HEK293 (cell line): ENCODE results near the gene AIPL1.

ENCODE experiments used
- ZNF274 ChIP-seq, 2 experiments: fragments of 200-500 bp in 1 of 2; fragments of 450-650 bp in 1 of 2; sonication (Bioruptor generic) in 1 of 2; formaldehyde crosslinking in 1 of 2; IDR thresholded peaks; 2 replicates each; pipeline versions ENCODE4 v1.5.1 to v1.6.1; 2014 to 2016; ENCODE audit warnings: borderline replicate concordance in 1 of 2, inconsistent platforms in 1 of 2, low read length in 1 of 2, missing biosample characterization in 1 of 2, missing genetic modification characterization in 1 of 2
- ZNF354C ChIP-seq: fragments of 450-650 bp; formaldehyde crosslinking; IDR thresholded peaks from 2 replicates; pipeline ENCODE4 v1.5.1; 2016; ENCODE audit warnings: missing biosample characterization, missing genetic modification characterization, low read depth, borderline replicate concordance
- ZNF416 ChIP-seq: fragments of 450-650 bp; formaldehyde crosslinking; IDR thresholded peaks from 2 replicates; pipeline ENCODE4 v1.5.1; 2016; ENCODE audit warnings: missing biosample characterization, missing genetic modification characterization
- ZNF423 ChIP-seq: fragments of 450-650 bp; formaldehyde crosslinking; IDR thresholded peaks from 2 replicates; pipeline ENCODE4 v1.5.1; 2016; ENCODE audit warnings: missing biosample characterization, missing genetic modification characterization
- ZNF654 ChIP-seq: fragments of 450-650 bp; formaldehyde crosslinking; IDR thresholded peaks from 2 replicates; pipeline ENCODE4 v1.5.1; 2016; ENCODE audit warnings: low read depth, missing biosample characterization, missing genetic modification characterization
- TF ChIP-seq, protein P1 (sequence below): fragments of 450-650 bp; formaldehyde crosslinking; IDR thresholded peaks from 2 replicates; pipeline ENCODE4 v1.5.1; 2016; ENCODE audit warnings: missing biosample characterization, missing genetic modification characterization
- TF ChIP-seq, protein P2 (sequence below): fragments of 450-650 bp; formaldehyde crosslinking; IDR thresholded peaks from 2 replicates; pipeline ENCODE4 v1.5.1; 2016; ENCODE audit warnings: missing biosample characterization, missing genetic modification characterization, low read depth

DNA sequence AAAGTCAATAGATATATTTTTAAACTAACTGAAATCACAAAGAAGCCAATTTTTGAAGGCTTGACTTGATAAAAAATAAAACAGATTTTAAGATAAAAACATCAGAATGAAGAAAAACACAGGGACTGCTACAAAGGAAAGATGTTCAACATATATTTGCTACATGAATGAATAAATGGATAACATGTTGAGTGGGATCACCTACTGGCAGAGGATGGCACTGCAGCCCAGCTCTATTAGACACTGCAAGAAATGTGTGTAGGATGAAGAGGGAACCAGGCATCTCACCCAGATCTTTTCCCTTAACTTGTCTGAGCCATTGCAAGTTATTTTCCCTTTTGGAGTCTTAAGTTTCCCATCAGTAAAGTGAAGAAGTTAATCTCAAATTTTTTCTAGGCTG is 4.2 kb downstream of the AIPL1 start:
- TF ChIP-seq, protein P1, sequence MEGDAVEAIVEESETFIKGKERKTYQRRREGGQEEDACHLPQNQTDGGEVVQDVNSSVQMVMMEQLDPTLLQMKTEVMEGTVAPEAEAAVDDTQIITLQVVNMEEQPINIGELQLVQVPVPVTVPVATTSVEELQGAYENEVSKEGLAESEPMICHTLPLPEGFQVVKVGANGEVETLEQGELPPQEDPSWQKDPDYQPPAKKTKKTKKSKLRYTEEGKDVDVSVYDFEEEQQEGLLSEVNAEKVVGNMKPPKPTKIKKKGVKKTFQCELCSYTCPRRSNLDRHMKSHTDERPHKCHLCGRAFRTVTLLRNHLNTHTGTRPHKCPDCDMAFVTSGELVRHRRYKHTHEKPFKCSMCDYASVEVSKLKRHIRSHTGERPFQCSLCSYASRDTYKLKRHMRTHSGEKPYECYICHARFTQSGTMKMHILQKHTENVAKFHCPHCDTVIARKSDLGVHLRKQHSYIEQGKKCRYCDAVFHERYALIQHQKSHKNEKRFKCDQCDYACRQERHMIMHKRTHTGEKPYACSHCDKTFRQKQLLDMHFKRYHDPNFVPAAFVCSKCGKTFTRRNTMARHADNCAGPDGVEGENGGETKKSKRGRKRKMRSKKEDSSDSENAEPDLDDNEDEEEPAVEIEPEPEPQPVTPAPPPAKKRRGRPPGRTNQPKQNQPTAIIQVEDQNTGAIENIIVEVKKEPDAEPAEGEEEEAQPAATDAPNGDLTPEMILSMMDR (tag by site-specific recombination): no peak
- TF ChIP-seq ZNF274 (IDR thresholded peaks at IDR 0.05; ENCODE audit: low read length) (no peak), ZNF274 (tag by site-specific recombination; IDR thresholded peaks at IDR 0.05; ENCODE audit: borderline replicate concordance) (no peak), ZNF423 (tag by site-specific recombination) (no peak), ZNF354C (tag by site-specific recombination) (no peak), ZNF654 (no peak), ZNF416 (tag by site-specific recombination) (no peak)
- TF ChIP-seq, protein P2, sequence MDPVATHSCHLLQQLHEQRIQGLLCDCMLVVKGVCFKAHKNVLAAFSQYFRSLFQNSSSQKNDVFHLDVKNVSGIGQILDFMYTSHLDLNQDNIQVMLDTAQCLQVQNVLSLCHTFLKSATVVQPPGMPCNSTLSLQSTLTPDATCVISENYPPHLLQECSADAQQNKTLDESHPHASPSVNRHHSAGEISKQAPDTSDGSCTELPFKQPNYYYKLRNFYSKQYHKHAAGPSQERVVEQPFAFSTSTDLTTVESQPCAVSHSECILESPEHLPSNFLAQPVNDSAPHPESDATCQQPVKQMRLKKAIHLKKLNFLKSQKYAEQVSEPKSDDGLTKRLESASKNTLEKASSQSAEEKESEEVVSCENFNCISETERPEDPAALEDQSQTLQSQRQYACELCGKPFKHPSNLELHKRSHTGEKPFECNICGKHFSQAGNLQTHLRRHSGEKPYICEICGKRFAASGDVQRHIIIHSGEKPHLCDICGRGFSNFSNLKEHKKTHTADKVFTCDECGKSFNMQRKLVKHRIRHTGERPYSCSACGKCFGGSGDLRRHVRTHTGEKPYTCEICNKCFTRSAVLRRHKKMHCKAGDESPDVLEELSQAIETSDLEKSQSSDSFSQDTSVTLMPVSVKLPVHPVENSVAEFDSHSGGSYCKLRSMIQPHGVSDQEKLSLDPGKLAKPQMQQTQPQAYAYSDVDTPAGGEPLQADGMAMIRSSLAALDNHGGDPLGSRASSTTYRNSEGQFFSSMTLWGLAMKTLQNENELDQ (tag by site-specific recombination): no peak
